SK-N-SH (cell line): Measurements from ENCODE around the gene GCH1. TPM values are rescaled to one million over a fixed set of nuclear protein-coding genes. Genes with fewer than 3 reads are reported as not detected.

Source experiments
- CTCF ChIA-PET: fragments of 300-600, 350-600 bp; formaldehyde crosslinking; extraction: SDS; loops from one replicate; lab custom pipeline; 2021; lab: Yijun Ruan, JAX
- POLR2A ChIA-PET: fragments of 350-600 bp; sonication (Branson Sonifier 250); formaldehyde crosslinking; extraction: SDS; loops from one replicate; lab custom pipeline; 2020; ENCODE audit warnings: antibody characterized with exemption, inconsistent platforms; lab: Yijun Ruan, JAX
- DNase-seq: peaks from one replicate; pipeline ENCODE4 v3.0.0; 2012
- H2AFZ ChIP-seq: fragments of 200-600 bp; sonication (generic); 2 replicates; pipeline ENCODE4 v1.8.1; 2016; ENCODE audit warnings: antibody characterized with exemption, mild to moderate bottlenecking, low read depth
- H3F3A ChIP-seq: fragments of 200-600 bp; sonication (generic); replicated peaks from 2 replicates; pipeline ENCODE3; 2016; ENCODE audit warnings: antibody characterized with exemption, mild to moderate bottlenecking; ENCODE audit not compliant: insufficient read depth
- H3K27ac ChIP-seq, 2 experiments: fragments of 200-500 bp in 1 of 2; fragments of 200-600 bp in 1 of 2; sonication (Bioruptor generic) in 1 of 2; sonication (generic), shearing (Covaris generic) in 1 of 2; 2 replicates each; pipeline versions ENCODE4 v1.5.1 to v1.6.1; 2014 to 2016; ENCODE audit warnings: low read depth in 2 of 2, inconsistent platforms in 1 of 2, low read length in 1 of 2, mild to moderate bottlenecking in 1 of 2, mixed read lengths in 1 of 2
- H3K27me3 ChIP-seq: fragments of 200-600 bp; sonication (generic), shearing (Covaris generic); 2 replicates; pipeline ENCODE4 v1.6.1; 2016; ENCODE audit warnings: mixed run types; ENCODE audit not compliant: insufficient read depth
- H3K36me3 ChIP-seq, 2 experiments: fragments of 200-500 bp in 1 of 2; fragments of 200-600 bp in 1 of 2; sonication (Bioruptor generic) in 1 of 2; sonication (generic) in 1 of 2; replicated peaks in 1 of 2; 2 replicates each; pipeline versions ENCODE3 to v1.5.1; 2014 to 2016; ENCODE audit warnings: low read length in 1 of 2, mild to moderate bottlenecking in 1 of 2; ENCODE audit not compliant: insufficient read depth in 2 of 2, control insufficient read depth in 1 of 2
- H3K4me1 ChIP-seq, 2 experiments: fragments of 200-500 bp in 1 of 2; fragments of 200-600 bp in 1 of 2; sonication (Bioruptor generic) in 1 of 2; sonication (generic), shearing (Covaris generic) in 1 of 2; 2 replicates each; pipeline versions ENCODE4 v1.5.1 to v1.6.1; 2014 to 2016; ENCODE audit warnings: low read depth in 1 of 2, low read length in 1 of 2, mixed run types in 1 of 2; ENCODE audit not compliant: insufficient read depth in 2 of 2, control insufficient read depth in 1 of 2
- H3K4me2 ChIP-seq: fragments of 200-600 bp; sonication (generic), shearing (Covaris generic); 2 replicates; pipeline ENCODE4 v1.6.1; 2017; ENCODE audit warnings: mixed run types
- H3K4me3 ChIP-seq, 2 experiments: fragments of 200-500 bp in 1 of 2; fragments of 200-600 bp in 1 of 2; sonication (Bioruptor generic) in 1 of 2; sonication (generic), shearing (Covaris generic) in 1 of 2; 2 replicates each; pipeline versions ENCODE4 v1.5.1 to v1.8.1; 2014 to 2016; ENCODE audit warnings: low read depth in 2 of 2, inconsistent platforms in 1 of 2, low read length in 1 of 2, mild to moderate bottlenecking in 1 of 2, mixed read lengths in 1 of 2, moderate library complexity in 1 of 2
- H3K79me2 ChIP-seq: fragments of 200-600 bp; sonication (generic); 2 replicates; pipeline ENCODE4 v1.8.1; 2017; ENCODE audit warnings: mild to moderate bottlenecking; ENCODE audit not compliant: insufficient read depth
- H3K9ac ChIP-seq: fragments of 200-600 bp; sonication (generic); 2 replicates; pipeline ENCODE4 v1.6.1; 2017; ENCODE audit warnings: mixed run types
- H3K9me2 ChIP-seq: fragments of 200-600 bp; sonication (generic); 2 replicates; pipeline ENCODE4 v1.6.1; 2017; ENCODE audit warnings: mixed run types
- H3K9me3 ChIP-seq: fragments of 200-600 bp; sonication (generic); 2 replicates; pipeline ENCODE4 v1.6.1; 2017; ENCODE audit warnings: mixed run types, mild to moderate bottlenecking, moderate library complexity
- H4K20me1 ChIP-seq: fragments of 200-600 bp; sonication (generic); 2 replicates; pipeline ENCODE4 v1.6.1; 2017; ENCODE audit warnings: mild to moderate bottlenecking, mixed run types; ENCODE audit not compliant: insufficient read depth
- CHD2 ChIP-seq: fragments of 150-350 bp; IDR thresholded peaks from 2 replicates; pipeline ENCODE4 v1.6.1; 2018; ENCODE audit warnings: low read length; ENCODE audit not compliant: partially characterized antibody
- EP300 ChIP-seq, 2 experiments: IDR thresholded peaks; 2 replicates each; pipeline versions ENCODE4 v1.4.0 to v1.6.1; 2012; ENCODE audit warnings: borderline replicate concordance in 1 of 2, low read depth in 1 of 2, low read length in 1 of 2
- EZH2phosphoT487 ChIP-seq: fragments of 200-600 bp; sonication (generic); IDR thresholded peaks from 2 replicates; pipeline ENCODE4 v1.6.1; 2017; ENCODE audit warnings: low read depth, mixed run types, mild to moderate bottlenecking, antibody characterized with exemption, moderate library complexity, borderline replicate concordance
- FOXJ3 ChIP-seq: sonication (generic); formaldehyde crosslinking; IDR thresholded peaks from 2 replicates; pipeline ENCODE4 v1.5.1; 2020; ENCODE audit warnings: mild to moderate bottlenecking, missing genetic modification reagents
- FOXM1 ChIP-seq: IDR thresholded peaks from 2 replicates; pipeline ENCODE4 v1.4.0; 2012; ENCODE audit warnings: low read depth, mild to moderate bottlenecking
- GATA2 ChIP-seq: sonication (generic); formaldehyde crosslinking; IDR thresholded peaks from 2 replicates; pipeline ENCODE4 v1.5.0; 2020; ENCODE audit warnings: mild to moderate bottlenecking, missing genetic modification reagents
- MXI1 ChIP-seq: IDR thresholded peaks from 2 replicates; pipeline ENCODE4 v1.6.1; 2012; ENCODE audit warnings: mild to moderate bottlenecking, low read depth, low read length, improper control_type of control experiment
- RAD21 ChIP-seq: IDR thresholded peaks from 2 replicates; pipeline ENCODE4 v1.6.1; 2012; ENCODE audit warnings: mild to moderate bottlenecking, low read length
- RCOR1 ChIP-seq: fragments of 150-350 bp; IDR thresholded peaks from 2 replicates; pipeline ENCODE4 v1.6.1; 2017; ENCODE audit warnings: antibody characterized with exemption, low read length
- RFX5 ChIP-seq: IDR thresholded peaks from 2 replicates; pipeline ENCODE4 v1.6.1; 2012; ENCODE audit warnings: mild to moderate bottlenecking, improper control_type of control experiment, low read length
- RXRA ChIP-seq: IDR thresholded peaks from 2 replicates; pipeline ENCODE4 v1.4.0; 2012; ENCODE audit warnings: low read depth, mild to moderate bottlenecking, borderline replicate concordance
- SIN3A ChIP-seq: IDR thresholded peaks from 2 replicates; pipeline ENCODE4 v1.6.1; 2012; ENCODE audit warnings: low read depth, mild to moderate bottlenecking, low read length, moderate library complexity, borderline replicate concordance
- SMC3 ChIP-seq: IDR thresholded peaks from 2 replicates; pipeline ENCODE4 v1.6.1; 2012; ENCODE audit warnings: low read depth, low read length, improper control_type of control experiment
- TAF1 ChIP-seq: IDR thresholded peaks from 2 replicates; pipeline ENCODE4 v1.6.1; 2012; ENCODE audit warnings: low read depth, mild to moderate bottlenecking, low read length, moderate library complexity, borderline replicate concordance
- TCF12 ChIP-seq: IDR thresholded peaks from 2 replicates; pipeline ENCODE4 v1.4.0; 2012
- YY1 ChIP-seq: IDR thresholded peaks from 2 replicates; pipeline ENCODE4 v1.4.0; 2012; ENCODE audit warnings: low read depth, mild to moderate bottlenecking
- WGBS: methylation state at CpG from one replicate; pipeline ENCODE4 v1.1.6; 2017; ENCODE audit warnings: low lambda C conversion rate; 5-methylcytosine and 5-hydroxymethylcytosine counted together
- polyA plus RNA-seq, 3 experiments: library from polyadenylated mRNA; depleted of rRNA; stranded (reverse); fragments of >200 nt; gene quantifications; 2 replicates each; pipeline ENCODE4 v1.2.3, GENCODE V29; 2012
- TF ChIP-seq, protein P1 (sequence below): IDR thresholded peaks from 2 replicates; pipeline ENCODE4 v1.6.1; 2012; ENCODE audit warnings: mild to moderate bottlenecking, low read depth, low read length, moderate library complexity
- TF ChIP-seq, protein P2 (sequence below): IDR thresholded peaks from 2 replicates; pipeline ENCODE4; 2012

GCH1 gene
- polyA plus RNA-seq, 1 of the 3 experiments (the other 2 are of a cell fraction) = 2.2 TPM

DNA sequence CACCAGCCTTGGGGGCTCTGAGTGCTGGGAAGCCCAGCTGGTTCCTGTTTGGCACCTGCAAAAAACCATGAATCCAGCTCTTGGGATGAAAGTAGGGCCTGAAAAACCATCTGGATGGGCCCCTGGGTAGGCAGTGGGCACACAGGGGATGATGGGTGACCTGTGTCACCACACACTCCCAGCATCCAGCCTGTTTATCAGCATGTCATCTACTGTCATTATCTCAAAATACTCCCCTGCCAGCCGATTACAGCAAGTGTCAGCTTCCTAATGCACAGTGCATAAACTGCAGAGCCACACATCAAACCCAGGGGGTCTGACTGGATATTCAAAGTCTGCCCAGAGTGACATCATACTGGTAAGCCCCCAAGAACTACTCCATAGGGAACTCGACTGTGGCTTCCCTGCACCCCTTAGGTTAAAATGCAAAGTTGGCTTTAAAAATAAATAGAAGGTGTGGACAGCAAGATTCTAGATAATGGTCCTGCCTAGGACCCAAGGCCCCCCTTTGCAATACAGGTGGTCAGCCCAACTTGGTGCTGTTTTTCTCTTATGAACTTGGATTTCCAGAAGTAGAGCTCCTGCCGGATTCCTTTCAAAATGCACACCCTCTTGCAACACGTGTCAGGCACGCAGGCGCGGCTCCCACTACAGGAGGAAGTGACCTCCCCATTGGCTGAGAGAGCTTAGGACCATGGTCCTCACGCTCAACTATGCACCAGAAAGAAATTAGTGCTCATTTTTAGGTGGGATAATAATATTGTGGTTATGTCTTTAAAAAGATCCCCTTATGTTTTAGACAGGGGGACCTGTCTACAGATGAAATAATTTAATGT is 94.1 kb downstream of the GCH1 start:
- WGBS = 69% methylated on average over 8 of the region's 8 CpGs
- H2AFZ ChIP-seq = no peak overlapping the region
- no peak overlapping the region for H3K9ac ChIP-seq
- no peak overlapping the region for H3K4me2 ChIP-seq
- H3K9me3 ChIP-seq = no peaks in the 10 kb centered on the region
- H3K27ac ChIP-seq = peak overlapping the region in 1 of 2 experiments; percentile 89; a peak in 2 of 4 replicates
- H3K36me3 ChIP-seq = no peaks in the 10 kb centered on the region
- no peak overlapping the region for H3K4me3 ChIP-seq
- H3K9me2 ChIP-seq = no peaks in the 10 kb centered on the region
- peaks cover 0 to 69% of the 10 kb centered on the region in 2 experiments; a peak in 2 of 4 replicates for H3K4me1 ChIP-seq
- H4K20me1 ChIP-seq = no peaks in the 10 kb centered on the region
- POLR2A ChIA-PET = interaction anchor here (0.5 to 3.4 kb wide), 17 partner anchors 9 to 320 kb away, joined by 3 to 63 read pairs (median 5); partner anchors contain the start of genes GCH1, GMFB, MAPK1IP1L and SAMD4A
- CTCF ChIA-PET = interaction anchor here (0.9 to 8.4 kb wide), 15 partner anchors 10 to 243 kb away, joined by 3 to 71 read pairs (median 6); partner anchors contain the start of genes MAPK1IP1L and SAMD4A
- H3K79me2 ChIP-seq = no peaks in the 10 kb centered on the region
- DNase-seq = peak; percentile 75
- H3K27me3 ChIP-seq = no peaks in the 10 kb centered on the region
- H3F3A ChIP-seq = no peaks in the 10 kb centered on the region
- TF ChIP-seq TAF1 (no peak), CHD2 (peak; percentile 79), RCOR1 (peak; percentile 83), YY1 (no peak), RXRA (no peak), FOXM1 (no peak), RFX5 (no peak; the same call in 1 of the 2 replicates), EZH2phosphoT487 (no peak), EP300 (IDR thresholded peaks at IDR 0.05; ENCODE audit: borderline replicate concordance in 1 of 2, low read depth in 1 of 2, low read length in 1 of 2) (peak in 1 of 2 experiments; percentile 95; a peak in 2 of 4 replicates), SIN3A (no peak), TCF12 (0 out of 2 replicates have a peak, but pooled peaks have one; percentile 8), MXI1 (peak; percentile 88), RAD21 (peak; percentile 18; the same call in 1 of the 2 replicates), SMC3 (no peak), FOXJ3 (CRISPR knock-in tag) (peak; percentile 93), GATA2 (CRISPR knock-in tag) (peak; percentile 98)
- TF ChIP-seq, protein P1, sequence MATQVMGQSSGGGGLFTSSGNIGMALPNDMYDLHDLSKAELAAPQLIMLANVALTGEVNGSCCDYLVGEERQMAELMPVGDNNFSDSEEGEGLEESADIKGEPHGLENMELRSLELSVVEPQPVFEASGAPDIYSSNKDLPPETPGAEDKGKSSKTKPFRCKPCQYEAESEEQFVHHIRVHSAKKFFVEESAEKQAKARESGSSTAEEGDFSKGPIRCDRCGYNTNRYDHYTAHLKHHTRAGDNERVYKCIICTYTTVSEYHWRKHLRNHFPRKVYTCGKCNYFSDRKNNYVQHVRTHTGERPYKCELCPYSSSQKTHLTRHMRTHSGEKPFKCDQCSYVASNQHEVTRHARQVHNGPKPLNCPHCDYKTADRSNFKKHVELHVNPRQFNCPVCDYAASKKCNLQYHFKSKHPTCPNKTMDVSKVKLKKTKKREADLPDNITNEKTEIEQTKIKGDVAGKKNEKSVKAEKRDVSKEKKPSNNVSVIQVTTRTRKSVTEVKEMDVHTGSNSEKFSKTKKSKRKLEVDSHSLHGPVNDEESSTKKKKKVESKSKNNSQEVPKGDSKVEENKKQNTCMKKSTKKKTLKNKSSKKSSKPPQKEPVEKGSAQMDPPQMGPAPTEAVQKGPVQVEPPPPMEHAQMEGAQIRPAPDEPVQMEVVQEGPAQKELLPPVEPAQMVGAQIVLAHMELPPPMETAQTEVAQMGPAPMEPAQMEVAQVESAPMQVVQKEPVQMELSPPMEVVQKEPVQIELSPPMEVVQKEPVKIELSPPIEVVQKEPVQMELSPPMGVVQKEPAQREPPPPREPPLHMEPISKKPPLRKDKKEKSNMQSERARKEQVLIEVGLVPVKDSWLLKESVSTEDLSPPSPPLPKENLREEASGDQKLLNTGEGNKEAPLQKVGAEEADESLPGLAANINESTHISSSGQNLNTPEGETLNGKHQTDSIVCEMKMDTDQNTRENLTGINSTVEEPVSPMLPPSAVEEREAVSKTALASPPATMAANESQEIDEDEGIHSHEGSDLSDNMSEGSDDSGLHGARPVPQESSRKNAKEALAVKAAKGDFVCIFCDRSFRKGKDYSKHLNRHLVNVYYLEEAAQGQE = no peak
- TF ChIP-seq, protein P2, sequence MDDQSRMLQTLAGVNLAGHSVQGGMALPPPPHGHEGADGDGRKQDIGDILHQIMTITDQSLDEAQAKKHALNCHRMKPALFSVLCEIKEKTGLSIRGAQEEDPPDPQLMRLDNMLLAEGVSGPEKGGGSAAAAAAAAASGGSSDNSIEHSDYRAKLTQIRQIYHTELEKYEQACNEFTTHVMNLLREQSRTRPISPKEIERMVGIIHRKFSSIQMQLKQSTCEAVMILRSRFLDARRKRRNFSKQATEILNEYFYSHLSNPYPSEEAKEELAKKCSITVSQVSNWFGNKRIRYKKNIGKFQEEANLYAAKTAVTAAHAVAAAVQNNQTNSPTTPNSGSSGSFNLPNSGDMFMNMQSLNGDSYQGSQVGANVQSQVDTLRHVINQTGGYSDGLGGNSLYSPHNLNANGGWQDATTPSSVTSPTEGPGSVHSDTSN = no peak
- TF ChIP-seq, all 33 proteins: peak for 8
